Measurements from ENCODE around the gene TSPAN14. TPM values are rescaled to one million over a fixed set of nuclear protein-coding genes. Genes with fewer than 3 reads are reported as not detected.
A peak's percentile ranks its signal among the peaks of the same experiment; 100 is the strongest.

The TSPAN14 gene
- total and polyA plus RNA-seq, 12 donors: 13.1 to 112 (median 45.5) TPM

DNA sequence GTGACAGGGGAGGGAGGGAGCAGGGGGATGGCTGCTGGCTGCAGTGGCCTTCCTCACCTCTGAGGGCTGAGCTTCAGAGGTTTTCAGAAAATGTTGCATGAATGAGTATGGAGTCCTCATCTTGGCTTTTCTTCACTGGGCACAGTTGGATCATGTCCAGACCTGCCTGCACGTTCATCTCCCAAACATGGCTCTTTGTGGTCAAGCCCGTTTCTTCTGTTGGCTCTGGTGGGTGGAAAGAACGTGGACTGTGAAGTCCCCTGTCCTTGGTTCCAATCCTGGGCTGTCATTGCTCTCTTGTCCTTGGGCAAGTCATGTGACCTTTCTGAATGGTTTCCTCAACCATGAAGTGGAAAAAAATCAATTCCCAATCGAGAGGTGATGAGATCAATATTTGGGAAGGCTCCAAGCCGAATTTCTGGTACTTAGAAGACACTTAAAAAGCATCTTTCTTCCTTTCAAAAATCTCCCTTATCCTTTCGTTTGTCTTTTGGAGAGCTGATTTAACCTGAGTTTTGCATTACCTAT lies 34.5 kb downstream of the TSPAN14 start:
- peaks cover 24 to 55% of the 10 kb centered on the region in 2 donors for H3K4me1 ChIP-seq (replicated peaks in 1 of 2)
- peak overlapping the region in 3 of 5 donors; percentile 17 to 71 (median 34) for H3K27ac ChIP-seq
- TF ChIP-seq CTCF (IDR thresholded peaks at IDR 0.05) (no peak), POLR2A (IDR thresholded peaks at IDR 0.05) (no peak)
- WGBS, 4 donors: 65 to 76% (median 68%) methylated on average over 6 of the region's 6 CpGs
- H3K27me3 ChIP-seq: no peaks in the 10 kb centered on the region
- H3K9me3 ChIP-seq (replicated peaks in 1 of 3): no peaks in the 10 kb centered on the region
- H3K4me3 ChIP-seq: no peak overlapping the region
- intact Hi-C loops (cut with DNase I): no loop called here
- peak in 1 of 7 donors; percentile 41 for DNase-seq
- H3K36me3 ChIP-seq (replicated peaks in 1 of 2): peaks cover 0 to 4% of the 10 kb centered on the region in 2 donors

DNA sequence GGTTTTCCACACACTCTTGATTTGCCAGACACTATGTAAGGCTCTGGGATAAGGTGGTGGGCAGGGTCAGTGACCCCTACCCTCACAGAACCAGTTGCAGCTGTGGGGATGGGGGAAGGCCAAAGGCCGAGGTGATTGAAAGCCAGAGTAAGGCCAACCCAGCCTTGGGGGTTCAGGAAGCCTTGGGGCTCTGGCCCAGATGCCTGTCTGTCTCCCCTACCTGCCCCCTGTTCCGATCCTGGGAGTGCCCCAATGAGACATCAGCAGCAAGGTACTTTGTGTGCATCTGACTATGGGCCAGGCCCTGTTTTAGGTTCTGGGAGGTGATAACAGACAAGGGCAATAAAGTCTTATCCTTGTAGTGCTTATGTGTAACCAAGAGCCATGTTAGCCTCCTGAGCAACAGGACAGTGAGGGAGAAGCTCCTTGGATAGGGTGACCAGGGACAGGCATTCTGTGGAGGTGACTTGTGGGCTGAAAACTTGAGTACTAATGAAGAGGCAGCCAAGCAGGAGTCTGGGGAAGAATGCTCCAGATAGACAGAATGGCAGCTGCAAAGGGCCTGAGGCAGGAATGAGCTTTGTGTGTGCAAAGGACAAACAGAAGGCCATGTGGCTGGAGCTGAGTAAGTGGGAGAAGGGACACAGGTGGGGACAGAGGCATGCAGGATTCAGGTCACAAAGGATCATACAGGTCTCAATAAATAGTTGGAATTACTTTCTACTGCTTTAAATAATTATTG lies 35.4 kb downstream of the TSPAN14 start:
- H3K4me1 ChIP-seq (replicated peaks in 1 of 2): peaks cover 19 to 55% of the 10 kb centered on the region in 2 donors
- peak in 1 of 7 donors; percentile 39 for DNase-seq
- H3K9me3 ChIP-seq (replicated peaks in 1 of 3): no peaks in the 10 kb centered on the region
- intact Hi-C loops (cut with DNase I): no loop called here
- H3K27ac ChIP-seq: no peak overlapping the region
- WGBS, 4 donors: 93 to 100% (median 96%) methylated on average over 2 of the region's 2 CpGs
- H3K27me3 ChIP-seq: no peaks in the 10 kb centered on the region
- H3K4me3 ChIP-seq: no peak overlapping the region
- no peak for TF ChIP-seq POLR2A (IDR thresholded peaks at IDR 0.05)
- TF ChIP-seq CTCF (IDR thresholded peaks at IDR 0.05): no peak
- peaks cover 0 to 4% of the 10 kb centered on the region in 2 donors for H3K36me3 ChIP-seq (replicated peaks in 1 of 2)

DNA sequence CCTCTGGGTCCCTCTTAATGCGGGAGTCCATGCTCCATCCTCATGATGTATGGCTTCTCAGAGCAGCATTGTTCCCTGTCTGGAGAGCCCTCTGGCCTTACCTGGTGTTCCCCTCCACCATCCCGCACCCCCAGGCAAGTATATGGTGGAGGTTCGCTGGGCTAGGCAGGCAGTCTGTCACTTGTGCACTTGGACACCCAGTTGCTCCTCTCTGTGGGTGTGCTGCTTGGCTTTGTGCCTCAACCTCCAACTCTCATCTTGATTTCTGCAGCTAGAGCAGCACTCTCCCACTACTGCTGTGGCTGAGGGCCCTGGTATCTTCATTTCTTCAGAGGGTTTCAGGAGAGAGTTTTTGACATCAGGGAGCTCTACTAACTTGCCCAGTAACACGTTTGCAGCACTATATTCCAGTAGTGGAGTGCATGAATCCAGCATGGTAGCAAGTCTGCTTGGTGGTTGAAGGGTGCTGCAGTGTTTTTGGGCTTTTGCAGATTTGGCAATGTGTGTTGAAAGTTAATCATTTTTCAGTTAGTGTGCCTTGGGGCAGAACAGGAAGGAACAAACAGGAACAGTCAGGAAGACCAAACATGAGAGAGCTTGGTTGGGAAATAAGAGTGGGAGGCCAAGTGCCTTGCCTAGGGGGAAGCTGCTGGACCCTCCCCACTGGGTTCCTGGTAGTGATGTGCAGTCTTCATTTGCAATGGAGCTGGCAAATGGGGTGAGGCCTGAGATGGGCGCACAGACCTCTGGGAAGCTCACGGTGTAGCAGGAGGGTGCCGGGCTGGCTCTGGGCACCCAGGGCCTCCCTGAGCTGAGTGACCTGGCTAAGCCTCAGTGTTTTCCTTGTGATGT lies 37.4 kb downstream of the TSPAN14 start:
- DNase-seq: peak in 4 of 7 donors; percentile 30 to 63 (median 52)
- WGBS, 4 donors: 77 to 88% (median 84%) methylated on average over 7 of the region's 7 CpGs
- no peak for TF ChIP-seq CTCF (IDR thresholded peaks at IDR 0.05)
- TF ChIP-seq POLR2A (IDR thresholded peaks at IDR 0.05): no peak
- Histone ChIP-seq H3K9me3 (replicated peaks in 1 of 3) (peaks cover 0 to 3% (median 0%) of the 10 kb centered on the region in 3 donors), H3K4me3 (no peak overlapping the region), H3K36me3 (replicated peaks in 1 of 2) (peaks cover 0 to 4% of the 10 kb centered on the region in 2 donors), H3K4me1 (replicated peaks in 1 of 2) (peaks cover 19 to 42% of the 10 kb centered on the region in 2 donors), H3K27ac (peak overlapping the region in 2 of 5 donors; percentile 26 to 40), H3K27me3 (no peaks in the 10 kb centered on the region)
- intact Hi-C loops (cut with DNase I): no loop called here

Measured in adrenal gland (tissue), 12 donors.